Stomach (tissue), 4 donors: ENCODE measurements around the gene TSHZ2.

Experiments
- CTCF ChIP-seq, 7 experiments: fragments of 450-650 bp in 4 of 7; fragments of 200-600 bp in 3 of 7; sonication (generic) in 3 of 7; IDR thresholded peaks; one replicate each; pipeline ENCODE4 v1.5.1; 2016 to 2019; ENCODE audit warnings: antibody characterized with exemption in 7 of 7, control low read depth in 2 of 7, mild to moderate bottlenecking in 1 of 7
- EP300 ChIP-seq: sonication (generic); formaldehyde crosslinking; IDR thresholded peaks from one replicate; pipeline ENCODE4 v1.6.1; 2017; ENCODE audit warnings: antibody characterized with exemption
- POLR2A ChIP-seq, 4 donors: fragments of 450-650 bp; IDR thresholded peaks; one replicate each; pipeline ENCODE4 v1.6.1; 2016; ENCODE audit warnings: antibody characterized with exemption in 4 of 4, control low read depth in 2 of 4, mild to moderate bottlenecking in 1 of 4, moderate library complexity in 1 of 4
- POLR2AphosphoS5 ChIP-seq, 3 donors: sonication (generic); formaldehyde crosslinking; IDR thresholded peaks; one replicate each; pipeline ENCODE4 v1.6.1; 2016; ENCODE audit warnings: antibody characterized with exemption in 3 of 3

GRCh38 chr20:53427951-53428350 lies 455.8 kb downstream of the TSHZ2 start:
- TF ChIP-seq CTCF (IDR thresholded peaks at IDR 0.05) = no peak
- TF ChIP-seq POLR2A (IDR thresholded peaks at IDR 0.05) = no peak
- TF ChIP-seq POLR2AphosphoS5 (IDR thresholded peaks at IDR 0.05) = no peak
- TF ChIP-seq EP300 = no peak
